ENCODE data around the gene MPRIP.
"Not testable (repeated sequence)": the region's sequence is repeated elsewhere in the genome, so short reads cannot be mapped to it uniquely, and the experiment has no call there.

Gene MPRIP

GRCh38 chr17:17144916-17145665 is 102.8 kb downstream of the MPRIP start:
- DNase-seq (ENCODE audit: low read depth): no peak

- DNase-seq (ENCODE audit: low read depth): no peak
These were observed 104.6 kb downstream of the MPRIP start for GRCh38 chr17:17146786-17147406.

- DNase-seq (ENCODE audit: low read depth): no peak
These were observed 105.6 kb downstream of the MPRIP start for GRCh38 chr17:17147821-17148220.

- no peak for DNase-seq (ENCODE audit: low read depth)
These were observed 107.5 kb downstream of the MPRIP start for GRCh38 chr17:17149520-17150447.

- DNase-seq (ENCODE audit: low read depth): no peak
These were observed 108.2 kb downstream of the MPRIP start for GRCh38 chr17:17150448-17150800.

- DNase-seq (ENCODE audit: low read depth): peak; percentile 87
These were observed 108.8 kb downstream of the MPRIP start for GRCh38 chr17:17151055-17151454.

GRCh38 chr17:17151541-17151940 is 109.3 kb downstream of the MPRIP start:
- peak; percentile 79 for DNase-seq (ENCODE audit: low read depth)

- DNase-seq (ENCODE audit: low read depth): peak; percentile 94
These were observed 109.7 kb downstream of the MPRIP start for GRCh38 chr17:17151962-17152361.

GRCh38 chr17:17152385-17152784 is 110.1 kb downstream of the MPRIP start:
- DNase-seq (ENCODE audit: low read depth): no peak

- no peak for DNase-seq (ENCODE audit: low read depth)
These were observed 110.8 kb downstream of the MPRIP start for GRCh38 chr17:17153071-17153470.

GRCh38 chr17:17153709-17154108 is 111.5 kb downstream of the MPRIP start:
- DNase-seq (ENCODE audit: low read depth): no peak

GRCh38 chr17:17154556-17154955 is 112.3 kb downstream of the MPRIP start:
- DNase-seq (ENCODE audit: low read depth): no peak

- DNase-seq (ENCODE audit: low read depth): no peak
These were observed 112.7 kb downstream of the MPRIP start for GRCh38 chr17:17154981-17155380.

- DNase-seq (ENCODE audit: low read depth): no peak
These were observed 113.3 kb downstream of the MPRIP start for GRCh38 chr17:17155568-17155967.

- DNase-seq (ENCODE audit: low read depth): no peak
These were observed 113.8 kb downstream of the MPRIP start for GRCh38 chr17:17156107-17156506.

- no peak for DNase-seq (ENCODE audit: low read depth)
These were observed 114.3 kb downstream of the MPRIP start for GRCh38 chr17:17156511-17156910.

- DNase-seq (ENCODE audit: low read depth): no peak
These were observed 114.8 kb downstream of the MPRIP start for GRCh38 chr17:17157041-17157440.

- not testable (repeated sequence) for DNase-seq (ENCODE audit: low read depth)
These were observed 116.2 kb downstream of the MPRIP start for GRCh38 chr17:17158506-17158905.

GRCh38 chr17:17159571-17159970 is 117.3 kb downstream of the MPRIP start:
- DNase-seq (ENCODE audit: low read depth): no peak

- no peak for DNase-seq (ENCODE audit: low read depth)
These were observed 118.9 kb downstream of the MPRIP start for GRCh38 chr17:17161121-17161520.

- no peak for DNase-seq (ENCODE audit: low read depth)
These were observed 119.5 kb downstream of the MPRIP start for GRCh38 chr17:17161759-17162158.

- DNase-seq (ENCODE audit: low read depth): no peak
These were observed 121.9 kb downstream of the MPRIP start for GRCh38 chr17:17164156-17164555.

- no peak for DNase-seq (ENCODE audit: low read depth)
These were observed 122.4 kb downstream of the MPRIP start for GRCh38 chr17:17164676-17165075.

All from HS-27A (cell line).